COLO668 (cell line): ENCODE data around the gene HTT.

Experiments used
- DNase-seq: peaks from one replicate; lab custom pipeline; 2025; ENCODE audit not compliant: unreplicated experiment; lab: John Stamatoyannopoulos, UW

The HTT gene

DNA sequence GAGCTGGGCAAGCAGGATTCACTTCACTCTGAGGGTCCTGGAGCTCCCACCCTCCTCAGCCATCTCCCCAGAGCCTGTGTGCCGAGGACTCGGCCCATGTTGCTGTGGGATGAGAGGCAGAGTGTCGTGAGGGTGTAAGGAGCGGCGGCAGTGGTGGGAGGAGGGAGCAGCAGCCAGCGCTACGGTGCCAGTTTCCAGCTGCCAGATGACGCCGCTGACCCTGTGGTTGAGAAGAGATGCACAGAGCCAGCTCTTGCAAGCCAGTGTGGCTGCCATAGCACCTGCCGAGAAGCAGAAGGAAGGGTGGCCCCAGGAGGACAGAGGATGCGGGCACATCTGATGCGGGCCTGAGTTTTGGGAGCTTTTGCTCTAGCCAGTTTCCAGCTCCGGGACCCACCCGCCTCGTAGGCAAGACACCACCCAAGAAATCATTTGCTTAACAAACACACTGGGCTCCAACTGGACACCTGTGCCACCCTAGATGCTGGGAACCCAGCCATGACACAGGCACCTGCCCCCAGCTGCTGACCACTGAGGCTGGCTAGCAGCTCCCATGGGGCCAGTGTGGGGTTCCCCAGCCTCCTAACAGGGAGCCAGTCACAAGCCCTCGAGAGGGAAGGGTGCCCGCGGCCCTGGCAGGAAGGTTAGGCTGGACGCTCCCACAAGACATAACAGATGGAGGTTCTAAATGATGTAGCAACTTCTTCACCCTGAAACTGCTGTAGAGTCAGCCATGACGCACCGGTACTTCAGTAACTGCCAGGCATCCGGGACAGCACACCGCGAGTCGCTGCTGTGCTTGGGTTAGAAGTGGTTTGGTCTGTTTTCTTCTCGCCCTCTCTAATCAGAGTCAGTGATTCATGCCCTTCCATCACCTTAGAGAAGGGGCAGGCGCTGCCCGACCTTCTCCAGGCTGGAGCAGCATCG, 183.3 kb downstream of the HTT start:
- peak; percentile 51 for DNase-seq

DNA sequence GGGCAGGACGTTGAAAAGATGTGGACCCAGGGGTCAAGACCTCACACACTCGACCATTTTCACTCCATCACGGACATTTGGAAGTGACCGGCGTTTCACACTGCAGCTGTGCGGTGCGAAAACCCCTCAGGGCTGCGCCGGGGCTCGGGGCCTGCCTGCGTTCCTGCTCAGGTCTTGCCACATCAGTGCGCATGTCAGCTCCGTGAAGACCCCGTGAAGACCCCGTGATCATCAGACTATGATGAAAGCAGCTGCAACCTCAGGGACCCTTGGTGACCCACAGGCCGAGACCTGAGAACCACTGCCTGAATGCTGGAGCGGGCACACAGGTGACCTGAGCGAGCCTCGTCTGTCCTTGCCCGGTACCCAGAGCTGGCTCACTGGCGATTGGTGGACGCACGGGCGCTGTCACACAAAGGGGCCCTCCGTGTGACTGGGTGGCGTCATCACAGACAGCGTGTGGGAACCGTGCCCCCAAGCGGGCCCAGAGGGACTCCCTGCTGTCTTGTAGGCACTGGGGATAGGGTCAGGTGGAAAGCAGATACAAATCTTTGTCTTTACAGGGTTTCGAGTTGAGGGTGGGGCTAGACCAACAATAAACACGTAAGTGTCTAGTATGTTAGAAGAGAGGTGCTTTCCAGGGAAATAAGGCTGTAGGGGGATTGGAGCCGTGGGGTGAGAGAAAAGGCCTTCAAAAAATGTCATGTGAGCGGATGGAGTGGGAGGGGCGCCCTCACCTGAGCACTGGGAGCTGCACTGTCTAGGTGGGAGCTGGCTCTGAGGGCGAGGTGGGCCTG, 187.1 kb downstream of the HTT start:
- DNase-seq = no peak

DNA sequence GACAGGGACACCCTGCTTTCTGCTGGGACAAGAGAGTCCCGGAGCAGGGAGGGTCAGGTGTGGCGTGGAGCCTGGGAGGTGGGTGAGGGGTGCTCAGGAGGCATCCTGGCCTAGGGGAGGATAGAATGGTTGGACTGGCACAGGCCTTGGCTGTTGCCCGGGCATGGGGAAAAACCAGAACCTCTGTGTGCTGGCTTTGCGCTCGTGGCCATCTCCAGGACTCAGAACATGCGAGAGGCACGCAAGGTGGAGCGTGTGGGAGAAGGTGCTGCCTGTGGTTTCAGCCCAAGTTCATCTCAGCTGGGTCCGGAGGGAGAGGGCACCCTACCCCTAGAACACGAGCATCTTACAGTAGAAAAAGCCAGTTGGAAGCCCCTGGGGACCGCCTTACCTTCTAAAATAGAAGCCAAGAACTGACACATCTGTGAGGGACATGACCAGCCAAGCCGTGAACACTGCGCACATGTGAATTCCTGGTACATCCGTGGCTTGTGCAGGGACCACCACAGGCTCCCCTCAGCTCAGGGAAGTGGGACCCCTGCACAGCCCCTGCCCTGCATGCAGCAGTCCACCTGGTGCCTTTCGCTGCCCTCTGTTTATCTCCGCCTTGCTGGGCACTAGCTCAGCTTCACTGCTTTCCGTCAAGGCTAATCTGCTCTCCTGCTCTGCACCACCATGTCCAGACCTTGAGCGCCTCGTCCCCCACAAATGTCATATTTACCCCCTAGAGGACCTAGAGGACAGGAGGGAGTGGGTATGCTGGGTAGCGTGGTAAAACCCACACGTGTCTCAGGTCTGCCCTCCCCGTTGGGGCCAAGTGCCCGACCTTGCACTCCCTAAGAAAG, 187.9 kb downstream of the HTT start:
- DNase-seq = no peak

DNA sequence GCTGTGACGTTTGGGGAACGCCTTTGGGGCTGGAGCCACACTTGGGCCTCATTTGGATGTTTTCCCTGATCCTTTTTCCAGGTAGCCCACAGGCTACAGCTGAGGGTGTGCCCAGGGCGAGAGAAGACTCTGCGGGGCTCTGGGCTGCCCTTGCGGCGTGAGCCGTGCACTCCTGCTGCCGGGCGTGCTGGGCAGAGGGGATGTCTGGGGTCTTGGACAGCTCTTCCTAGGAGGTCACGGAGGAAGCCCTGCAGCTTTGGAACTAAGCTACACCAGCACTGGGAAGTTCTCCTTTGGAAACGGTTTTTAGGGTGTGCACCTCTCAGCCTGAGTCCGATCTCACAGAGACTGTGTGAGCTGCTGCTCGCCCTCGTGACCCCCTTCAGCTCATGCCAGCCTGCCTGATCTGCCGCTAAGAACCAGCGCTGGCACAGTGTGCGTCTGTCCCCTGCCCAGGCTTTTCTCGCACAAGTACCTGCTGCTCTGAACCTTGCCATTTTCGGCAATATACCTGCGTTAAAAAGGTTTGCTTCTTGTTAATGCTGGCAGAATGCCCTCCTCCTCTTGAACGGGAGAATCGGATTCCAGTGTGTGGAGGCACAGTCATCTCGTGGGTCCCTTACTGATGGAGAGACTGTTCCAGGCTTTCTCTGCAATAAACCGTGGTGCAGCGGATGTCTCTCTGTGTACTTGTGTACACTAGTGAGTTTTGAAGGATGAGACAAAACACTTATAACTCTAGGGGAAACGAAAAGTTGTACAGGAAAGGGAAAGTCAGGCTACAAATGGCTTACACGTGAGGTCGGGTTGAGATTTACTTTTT, 188.8 kb downstream of the HTT start:
- no peak for DNase-seq

DNA sequence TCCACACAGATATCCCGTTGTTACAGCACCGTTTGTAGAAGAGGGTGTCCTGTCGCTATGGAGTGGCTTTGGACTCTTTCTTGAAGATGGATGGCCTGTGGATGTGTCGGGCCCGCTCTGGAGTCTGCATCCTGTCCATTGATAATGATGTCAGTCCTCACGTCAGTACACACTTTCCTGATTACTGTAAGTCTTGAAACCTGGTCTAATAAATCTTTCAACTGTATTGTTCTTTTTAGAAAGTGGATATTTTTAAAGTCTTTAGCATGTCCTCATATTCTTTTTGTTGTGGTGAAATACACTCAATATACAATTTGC, 189.4 kb downstream of the HTT start:
- no peak for DNase-seq

DNA sequence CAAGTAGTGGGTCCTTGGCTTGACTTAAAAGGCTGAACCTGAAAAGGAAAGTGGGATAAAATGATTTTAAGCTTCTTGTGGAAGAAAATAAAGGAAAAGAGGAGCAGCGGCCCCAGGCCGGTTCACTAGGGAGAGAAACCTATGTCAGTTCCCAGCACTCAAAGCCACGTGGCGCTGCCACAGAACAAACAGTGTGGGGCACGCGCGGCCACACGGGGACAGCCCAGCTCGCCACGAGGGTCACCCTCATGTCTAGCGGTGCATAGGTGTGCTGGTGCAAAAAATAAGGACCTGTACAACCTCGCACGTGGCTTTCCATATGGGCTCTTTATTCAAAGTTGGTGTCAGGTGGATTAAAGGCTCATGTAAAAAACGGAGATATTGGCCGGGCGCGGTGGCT, 191.6 kb downstream of the HTT start:
- no peak for DNase-seq

DNA sequence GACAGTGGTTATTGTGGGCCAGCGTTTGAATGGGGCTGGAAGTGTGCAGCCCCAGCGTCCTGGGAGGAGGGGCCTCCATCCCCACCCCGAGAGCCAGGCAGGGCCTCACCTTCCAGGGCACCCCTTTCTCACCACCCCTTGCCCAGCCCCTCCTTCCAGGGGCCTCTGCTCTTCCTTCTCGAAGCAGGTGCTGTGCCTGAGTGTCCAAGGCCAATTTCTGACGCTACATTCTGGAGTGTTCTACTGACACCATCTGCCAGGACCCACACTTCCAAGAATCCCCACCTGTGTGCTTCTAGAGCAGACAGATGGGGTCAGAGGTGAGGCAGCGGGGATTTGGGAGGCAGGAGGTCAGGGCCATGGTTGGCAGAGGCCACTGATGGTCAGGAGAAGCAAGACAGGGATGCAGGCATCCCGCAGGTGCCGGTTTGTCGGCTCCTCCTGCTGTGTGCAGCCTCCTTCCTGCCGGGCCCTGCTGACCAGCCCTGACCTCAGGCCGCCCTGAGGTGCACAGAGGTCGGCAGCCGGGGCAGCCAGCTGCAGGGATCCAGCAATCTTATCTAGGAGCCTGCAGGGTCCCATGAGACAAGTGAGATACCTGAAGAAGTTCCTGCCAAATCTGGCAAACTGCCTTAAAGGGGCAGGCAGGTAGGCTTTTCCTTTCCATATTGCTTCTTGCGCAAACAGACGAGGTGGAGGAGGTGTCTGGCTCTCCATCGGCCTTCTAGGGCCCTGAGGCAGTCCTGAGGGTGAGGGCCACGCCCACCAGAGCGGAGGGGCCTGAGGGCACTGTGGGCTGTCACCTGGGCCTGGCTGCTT, 193.3 kb downstream of the HTT start:
- DNase-seq = peak; percentile 16

DNA sequence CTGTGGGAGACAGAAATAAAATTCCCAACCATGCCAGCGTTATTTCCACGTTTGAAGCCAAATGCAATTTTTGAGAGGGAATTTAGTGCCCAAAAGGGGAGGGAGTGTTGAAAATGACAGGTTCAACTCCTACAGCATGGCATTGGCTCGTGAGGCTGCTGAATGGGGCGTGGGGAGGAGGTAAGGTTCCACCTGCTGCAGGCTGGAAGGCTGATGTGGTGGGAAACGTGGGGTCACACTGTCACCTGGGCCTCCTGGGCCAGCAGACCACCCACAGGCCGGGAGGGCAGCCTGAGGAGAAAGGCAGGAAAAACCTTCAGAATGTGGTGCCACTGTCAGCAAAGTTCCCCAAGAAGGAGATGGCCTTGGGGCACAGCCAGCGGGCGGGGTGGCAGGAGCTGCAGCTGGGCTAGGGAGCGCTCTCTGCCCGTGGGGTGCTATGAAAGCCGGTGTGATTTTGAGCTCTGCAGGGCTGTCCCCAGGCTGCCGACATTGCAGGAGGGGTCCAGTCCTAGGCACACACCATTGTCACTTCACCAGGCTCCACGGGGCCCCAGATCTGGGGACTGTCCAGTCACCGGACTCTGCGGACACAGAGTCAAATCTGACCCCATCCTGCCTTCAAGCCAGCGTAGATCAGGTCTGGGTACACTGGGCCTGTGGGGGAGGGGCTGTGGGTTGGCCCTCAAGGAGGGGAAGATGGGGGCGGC, 194.1 kb downstream of the HTT start:
- no peak for DNase-seq

DNA sequence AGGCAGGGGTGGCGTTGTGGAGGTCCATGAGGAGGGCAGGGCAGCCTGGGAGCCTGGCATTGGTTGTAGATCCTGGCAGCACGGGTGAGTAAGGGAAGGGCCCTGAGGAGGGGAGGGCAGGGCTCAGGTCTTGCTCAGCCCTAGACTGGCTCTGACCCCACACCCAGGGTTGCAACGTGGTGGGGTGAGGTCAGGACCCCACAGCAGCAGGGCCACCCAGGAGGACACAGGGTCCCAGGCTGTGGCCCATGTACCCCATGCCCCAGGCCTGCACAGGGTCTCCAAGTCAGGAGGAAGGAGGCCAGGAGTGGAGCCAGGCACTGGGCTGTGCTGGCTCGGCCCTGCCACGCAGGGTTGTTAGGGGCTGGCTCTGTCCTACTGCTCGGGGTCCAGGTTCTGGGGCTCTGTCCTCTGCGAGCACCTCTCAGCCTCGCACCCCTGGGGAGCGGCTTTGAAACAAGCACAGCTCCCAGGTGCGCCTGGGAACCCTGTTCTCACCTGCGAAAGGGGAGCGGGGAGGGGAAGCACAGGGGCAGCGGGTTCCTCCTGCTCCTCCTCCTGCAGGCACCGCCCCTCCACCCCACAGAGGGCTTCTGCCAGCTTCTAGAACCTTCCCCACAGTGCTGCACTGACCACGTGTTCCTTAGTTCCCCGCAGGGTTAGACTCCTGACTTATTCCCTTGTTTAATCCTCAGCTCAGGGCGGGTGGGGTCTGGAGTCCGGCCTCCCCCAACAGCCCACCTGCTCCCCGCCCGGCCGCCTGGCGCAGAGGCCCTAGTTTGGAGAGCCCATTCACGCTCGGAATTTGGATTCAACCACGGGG, 194.8 kb downstream of the HTT start:
- no peak for DNase-seq

DNA sequence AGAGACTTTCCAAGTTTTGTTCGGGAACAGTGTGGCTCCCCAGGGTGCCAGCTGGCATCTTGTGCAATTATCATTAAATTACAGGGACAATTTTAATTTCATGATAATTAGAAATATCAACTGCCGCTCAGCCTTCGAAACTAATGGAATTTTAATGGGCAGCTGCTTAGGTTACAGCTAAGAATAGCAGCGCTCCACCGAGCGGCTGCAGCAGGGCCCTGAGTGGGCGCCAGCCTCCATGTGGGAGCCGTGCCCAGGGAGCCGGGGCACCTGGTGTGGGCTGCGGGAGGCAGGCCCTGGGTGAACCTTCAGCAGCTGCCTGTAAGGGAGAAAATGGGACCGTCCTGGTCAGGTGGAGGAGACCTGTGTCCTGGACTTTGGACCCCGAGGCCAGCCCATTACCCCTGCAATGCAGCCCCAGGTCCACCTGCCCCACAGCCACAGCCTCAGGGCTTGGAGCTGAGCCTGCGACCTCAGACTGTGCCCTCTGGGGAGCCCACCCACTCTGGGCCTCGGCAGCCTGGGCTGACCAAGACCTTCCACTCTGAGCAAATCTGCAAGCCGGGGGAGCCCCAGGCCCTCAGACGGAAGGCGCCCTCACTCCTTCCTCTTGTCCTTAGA, 195.6 kb downstream of the HTT start:
- peak; percentile 42 for DNase-seq

DNA sequence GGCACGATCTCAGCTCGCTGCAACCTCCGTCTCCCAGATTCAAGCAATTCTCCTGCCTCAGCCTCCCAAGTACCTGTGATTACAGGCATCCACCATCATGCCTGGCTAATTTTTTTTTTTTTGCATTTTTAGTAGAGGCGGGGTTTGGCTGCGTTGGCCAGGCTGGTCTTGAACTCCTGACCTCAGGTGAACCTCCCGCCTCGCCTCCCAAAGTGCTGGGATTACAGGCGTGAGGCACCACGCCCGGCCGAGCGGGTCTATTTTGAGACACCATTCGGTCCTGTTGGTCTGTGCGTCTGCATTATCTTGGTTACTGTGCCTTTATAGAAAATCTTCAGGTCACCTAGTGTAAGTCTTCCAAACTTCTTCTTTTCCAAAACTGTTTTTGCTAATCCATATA, 196.7 kb downstream of the HTT start:
- no peak for DNase-seq

DNA sequence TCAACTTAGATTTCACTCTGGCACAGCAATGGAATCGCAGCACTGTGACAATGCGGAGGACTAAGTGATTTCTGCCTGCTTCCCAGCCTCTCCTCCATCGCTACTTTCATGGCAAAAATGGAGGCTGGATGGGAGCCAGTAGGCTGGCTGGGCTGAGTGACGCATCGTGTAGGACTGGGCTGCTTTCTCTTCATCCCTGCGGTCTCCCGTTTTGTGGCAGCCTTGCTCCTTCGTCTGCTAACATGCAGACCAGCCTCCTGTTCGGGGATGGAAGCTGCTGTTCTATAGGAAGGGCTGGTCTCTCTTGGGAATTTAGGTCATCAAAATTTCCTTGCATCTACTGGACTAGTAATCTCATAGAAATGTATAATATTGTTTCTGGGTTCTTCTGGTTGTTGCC, 202.5 kb downstream of the HTT start:
- DNase-seq = no peak

DNA sequence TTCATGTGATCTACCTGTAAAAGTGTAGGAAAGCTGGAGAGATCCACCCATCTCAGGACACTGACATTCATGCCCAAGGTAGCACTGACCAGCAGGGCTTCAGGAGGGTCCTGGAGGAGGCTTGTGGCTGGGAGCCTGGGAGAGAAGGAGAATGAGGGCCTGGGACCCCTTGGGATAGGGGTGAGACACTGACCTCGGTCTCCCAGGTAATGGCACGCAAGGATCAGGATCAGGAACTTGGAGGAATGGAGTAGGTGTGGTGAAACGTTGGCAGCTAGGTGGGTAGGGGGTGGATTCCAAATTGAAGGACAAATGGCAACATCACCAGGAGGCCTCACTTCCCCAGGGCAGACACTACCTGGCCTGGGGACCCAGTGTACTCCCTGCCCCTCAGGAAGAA, 206.0 kb downstream of the HTT start:
- no peak for DNase-seq

DNA sequence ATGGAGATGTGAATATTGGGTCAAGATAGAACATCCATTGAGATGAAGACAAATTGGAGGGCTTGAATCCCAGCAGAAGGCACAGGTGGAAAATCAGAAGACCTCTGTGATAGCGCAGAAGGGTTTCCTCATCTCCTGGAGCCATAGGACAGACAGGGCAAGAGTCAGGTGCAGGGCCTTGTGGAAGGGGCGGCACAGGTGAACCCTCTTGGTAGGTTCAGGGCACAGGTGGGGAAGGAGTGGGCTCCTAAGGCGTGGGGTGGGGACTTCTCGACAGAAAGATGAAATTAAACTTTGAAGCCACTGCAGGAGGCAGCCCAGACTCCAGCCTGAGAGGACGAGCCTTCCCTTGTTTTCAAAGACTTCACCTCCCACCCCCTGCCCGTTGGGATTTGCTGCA, 209.0 kb downstream of the HTT start:
- DNase-seq = no peak

DNA sequence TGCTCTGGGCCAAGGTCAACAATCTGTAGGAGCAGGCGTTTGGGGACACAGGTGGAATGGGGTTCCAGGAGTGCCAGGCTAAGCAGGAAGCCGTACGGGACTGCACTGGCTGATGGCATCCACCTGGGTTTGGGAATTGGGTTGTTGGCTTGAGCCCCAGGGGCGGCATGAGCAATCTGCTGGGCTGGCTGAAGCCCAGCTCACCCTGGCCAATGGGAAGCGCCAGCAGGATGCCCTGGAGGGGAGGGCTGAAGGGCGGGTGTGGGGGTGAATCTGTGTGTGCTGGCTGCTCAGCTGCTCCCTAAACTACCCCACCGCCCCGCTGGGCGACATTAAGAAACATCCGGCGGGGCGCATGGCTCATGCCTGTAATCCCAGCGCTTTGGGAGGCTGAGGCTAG, 209.4 kb downstream of the HTT start:
- no peak for DNase-seq

DNA sequence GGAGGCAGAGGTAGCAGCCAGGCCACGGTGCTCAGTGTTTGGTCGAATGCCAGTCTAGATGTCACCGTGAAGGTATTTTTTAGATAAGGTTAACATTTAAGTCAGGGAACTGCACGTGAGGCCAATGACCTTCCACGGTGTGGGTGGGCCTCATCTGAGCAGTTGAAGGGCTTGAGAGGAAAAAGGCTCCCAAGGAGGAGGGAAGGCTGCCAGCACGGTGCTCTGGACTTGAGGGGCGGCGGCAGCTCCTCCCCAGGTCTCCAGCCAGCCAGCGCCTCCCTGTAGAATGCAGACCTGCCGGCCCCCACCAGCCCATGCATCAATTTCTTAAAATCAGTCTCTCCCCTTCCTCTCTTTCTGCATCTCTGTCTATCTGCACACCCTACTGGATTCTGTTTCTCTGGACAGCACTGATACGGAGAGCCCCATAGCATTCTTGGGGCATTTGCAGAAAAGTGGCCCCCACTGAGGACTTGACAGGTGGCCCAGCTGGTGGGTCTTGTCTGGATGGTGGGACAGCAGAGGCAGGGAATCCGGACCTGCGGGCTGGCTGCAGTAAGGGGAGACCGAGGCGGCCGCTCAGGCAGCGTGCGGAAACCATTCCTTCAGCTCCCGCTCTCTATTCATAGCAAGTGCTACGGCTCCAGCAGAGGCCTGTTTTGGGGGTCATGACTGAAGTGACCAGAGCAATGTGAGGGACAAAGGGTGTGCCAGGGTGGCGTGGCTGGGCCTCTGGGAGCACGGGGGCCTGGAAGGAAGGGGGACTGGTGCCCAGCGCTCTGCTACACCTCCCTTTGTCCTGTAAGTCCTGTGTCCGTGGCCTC, 210.5 kb downstream of the HTT start:
- no peak for DNase-seq
